DMS114 treated with DMSO at 0.1 percent for 48 hours (cell line): ENCODE results near the gene GLIS1.

Experiments used
- DNase-seq: peaks from one replicate; lab custom pipeline; 2025; ENCODE audit not compliant: unreplicated experiment; lab: John Stamatoyannopoulos, UW

GLIS1 gene

GRCh38 chr1:53619367-53620060, 119.5 kb downstream of the GLIS1 start:
- no peak for DNase-seq

- DNase-seq, result no peak
Measured at GRCh38 chr1:53618500-53619366, 120.2 kb downstream of the GLIS1 start.

- no peak for DNase-seq
Measured at GRCh38 chr1:53617851-53618499, 121.0 kb downstream of the GLIS1 start.

- no peak for DNase-seq
Measured at GRCh38 chr1:53617382-53617781, 121.6 kb downstream of the GLIS1 start.

- no peak for DNase-seq
Measured at GRCh38 chr1:53616927-53617326, 122.0 kb downstream of the GLIS1 start.

- no peak for DNase-seq
Measured at GRCh38 chr1:53616511-53616910, 122.5 kb downstream of the GLIS1 start.

- DNase-seq, result no peak
Measured at GRCh38 chr1:53615101-53615500, 123.9 kb downstream of the GLIS1 start.

GRCh38 chr1:53614231-53615021, 124.5 kb downstream of the GLIS1 start:
- DNase-seq, result no peak

GRCh38 chr1:53608676-53609075, 130.3 kb downstream of the GLIS1 start:
- no peak for DNase-seq

GRCh38 chr1:53608071-53608470, 130.9 kb downstream of the GLIS1 start:
- DNase-seq, result no peak

- no peak for DNase-seq
Measured at GRCh38 chr1:53606651-53607051, 132.3 kb downstream of the GLIS1 start.

GRCh38 chr1:53606197-53606596, 132.8 kb downstream of the GLIS1 start:
- no peak for DNase-seq

GRCh38 chr1:53605181-53605580, 133.8 kb downstream of the GLIS1 start:
- no peak for DNase-seq

GRCh38 chr1:53604291-53604919, 134.6 kb downstream of the GLIS1 start:
- DNase-seq, result no peak

- no peak for DNase-seq
Measured at GRCh38 chr1:53603431-53603830, 135.5 kb downstream of the GLIS1 start.

GRCh38 chr1:53601867-53602775, 136.8 kb downstream of the GLIS1 start:
- DNase-seq, result no peak

GRCh38 chr1:53601031-53601745, 137.8 kb downstream of the GLIS1 start:
- DNase-seq, result no peak

GRCh38 chr1:53600561-53600960, 138.4 kb downstream of the GLIS1 start:
- DNase-seq, result no peak

- no peak for DNase-seq
Measured at GRCh38 chr1:53600001-53600400, 139.0 kb downstream of the GLIS1 start.
